Osteoblast (primary cell): Measurements from ENCODE around the gene ANKRD12. TPM values are rescaled to one million over a fixed set of nuclear protein-coding genes. Genes with fewer than 3 reads are reported as not detected.

Experiments used
- DNase-seq: peaks from one replicate; pipeline ENCODE4 v3.0.0; 2011; ENCODE audit warnings: low spot score, mixed read lengths; ENCODE audit not compliant: insufficient read length; ENCODE audit errors: missing footprints
- H2AFZ ChIP-seq: 2 replicates; pipeline ENCODE4 v1.6.0; 2011; ENCODE audit warnings: mild to moderate bottlenecking, low read length
- H3K27ac ChIP-seq: 2 replicates; pipeline ENCODE4 v1.5.1; 2011; ENCODE audit warnings: mild to moderate bottlenecking, low read depth, low read length, moderate library complexity
- H3K27me3 ChIP-seq: 2 replicates; pipeline ENCODE4 v1.6.0; 2012; ENCODE audit warnings: mild to moderate bottlenecking, control low read depth, inconsistent platforms, low read length, moderate library complexity; ENCODE audit not compliant: insufficient read depth
- H3K36me3 ChIP-seq: 2 replicates; pipeline ENCODE4 v1.5.1; 2011; ENCODE audit warnings: mild to moderate bottlenecking, low read length, control low read depth, moderate library complexity; ENCODE audit not compliant: insufficient read depth
- H3K4me1 ChIP-seq: 2 replicates; pipeline ENCODE4 v1.5.1; 2011; ENCODE audit warnings: mild to moderate bottlenecking, low read length, control low read depth, moderate library complexity; ENCODE audit not compliant: insufficient read depth
- H3K4me2 ChIP-seq: 2 replicates; pipeline ENCODE4 v1.6.0; 2011; ENCODE audit warnings: mild to moderate bottlenecking, low read length; ENCODE audit not compliant: insufficient read depth
- H3K4me3 ChIP-seq: fragments of 200-600 bp; sonication (generic); 3 replicates; pipeline ENCODE4 v1.5.1; 2012; ENCODE audit warnings: mild to moderate bottlenecking, low read length, inconsistent platforms; ENCODE audit not compliant: insufficient read depth
- H3K79me2 ChIP-seq: 2 replicates; pipeline ENCODE4 v1.6.0; 2012; ENCODE audit warnings: mild to moderate bottlenecking, low read length, control low read depth, inconsistent platforms; ENCODE audit not compliant: insufficient read depth
- H3K9me3 ChIP-seq: 2 replicates; pipeline ENCODE4 v1.5.1; 2011; ENCODE audit warnings: low read depth, low read length, control low read depth
- H4K20me1 ChIP-seq: 2 replicates; pipeline ENCODE4 v1.6.0; 2012; ENCODE audit warnings: mild to moderate bottlenecking, low read length, control low read depth; ENCODE audit not compliant: insufficient read depth
- CTCF ChIP-seq: IDR thresholded peaks from 2 replicates; pipeline ENCODE4 v1.5.1; 2011; ENCODE audit warnings: mild to moderate bottlenecking, low read depth, low read length, moderate library complexity; ENCODE audit errors: extremely low read depth
- total RNA-seq: library from RNA; depleted of rRNA; stranded (reverse); fragments of >200 nt; gene quantifications from 2 replicates; pipeline ENCODE4 v1.2.3, GENCODE V29; 2012

The ANKRD12 gene
- total RNA-seq, 1 donor: 47.8 TPM

GRCh38 chr18:9178557-9178956 lies 42.0 kb downstream of the ANKRD12 start:
- no peak for TF ChIP-seq CTCF
- Histone ChIP-seq H3K27me3 (no peaks in the 10 kb centered on the region), H3K36me3 (no peaks in the 10 kb centered on the region), H3K27ac (no peak overlapping the region), H3K4me1 (no peaks in the 10 kb centered on the region), H4K20me1 (peaks cover 43% of the 10 kb centered on the region), H3K79me2 (peaks cover 98% of the 10 kb centered on the region), H3K9me3 (no peaks in the 10 kb centered on the region), H2AFZ (no peak overlapping the region), H3K4me2 (no peak overlapping the region), H3K4me3 (no peak overlapping the region)
- DNase-seq: no peak

- TF ChIP-seq CTCF: no peak
- Histone ChIP-seq H3K27ac (no peak overlapping the region), H3K4me2 (no peak overlapping the region), H3K27me3 (no peaks in the 10 kb centered on the region), H4K20me1 (peaks cover 24% of the 10 kb centered on the region), H3K9me3 (no peaks in the 10 kb centered on the region), H3K4me1 (no peaks in the 10 kb centered on the region), H3K79me2 (peaks cover 85% of the 10 kb centered on the region), H3K36me3 (peaks cover 6% of the 10 kb centered on the region), H3K4me3 (no peak overlapping the region), H2AFZ (no peak overlapping the region)
- DNase-seq: no peak
These were observed 44.7 kb downstream of the ANKRD12 start for GRCh38 chr18:9181275-9181674.

GRCh38 chr18:9182852-9183399 lies 46.3 kb downstream of the ANKRD12 start:
- no peak for DNase-seq
- Histone ChIP-seq H3K79me2 (peaks cover 71% of the 10 kb centered on the region), H3K27ac (no peak overlapping the region), H3K36me3 (peaks cover 6% of the 10 kb centered on the region), H3K4me2 (no peak overlapping the region), H3K4me3 (no peak overlapping the region), H4K20me1 (peaks cover 15% of the 10 kb centered on the region), H2AFZ (no peak overlapping the region), H3K9me3 (no peaks in the 10 kb centered on the region), H3K27me3 (no peaks in the 10 kb centered on the region), H3K4me1 (no peaks in the 10 kb centered on the region)
- no peak for TF ChIP-seq CTCF

- H3K4me1 ChIP-seq: no peaks in the 10 kb centered on the region
- H3K79me2 ChIP-seq: peaks cover 69% of the 10 kb centered on the region
- H2AFZ ChIP-seq: no peak overlapping the region
- H3K9me3 ChIP-seq: no peaks in the 10 kb centered on the region
- peak overlapping the region; percentile 8 for H3K4me3 ChIP-seq
- TF ChIP-seq CTCF: no peak
- no peak overlapping the region for H3K27ac ChIP-seq
- no peaks in the 10 kb centered on the region for H3K27me3 ChIP-seq
- peaks cover 5% of the 10 kb centered on the region for H4K20me1 ChIP-seq
- H3K36me3 ChIP-seq: peaks cover 11% of the 10 kb centered on the region
- H3K4me2 ChIP-seq: peak overlapping the region; percentile 34
- peak; percentile 2 for DNase-seq
These were observed 48.5 kb downstream of the ANKRD12 start for GRCh38 chr18:9184998-9185613.
